Astrocyte (in vitro differentiated cells and primary cell): ENCODE measurements around the gene DDX1. TPM values are rescaled to one million over a fixed set of nuclear protein-coding genes. Genes with fewer than 3 reads are reported as not detected.

ENCODE experiments used
- DNase-seq: peaks from one replicate; pipeline ENCODE4 v3.0.0-alpha.2; 2010; ENCODE audit warnings: low read depth
- FAIRE-seq: peaks from 2 replicates; lab custom pipeline; 2011; peaks lifted over from hg19 to GRCh38; lab: Jason Lieb, UNC
- H2AFZ ChIP-seq: 2 replicates; pipeline ENCODE4 v1.6.0; 2012; ENCODE audit warnings: low read depth, low read length, inconsistent platforms
- H3K27ac ChIP-seq: 2 replicates; pipeline ENCODE4 v1.5.1; 2011; ENCODE audit warnings: low read depth, low read length, inconsistent platforms
- H3K27me3 ChIP-seq: 2 replicates; pipeline ENCODE4 v1.6.0; 2011; ENCODE audit warnings: low read length, inconsistent platforms; ENCODE audit not compliant: insufficient read depth
- H3K36me3 ChIP-seq: 2 replicates; pipeline ENCODE4 v1.5.1; 2011; ENCODE audit warnings: low read length, inconsistent platforms; ENCODE audit not compliant: insufficient read depth
- H3K4me1 ChIP-seq: 2 replicates; pipeline ENCODE4 v1.5.1; 2011; ENCODE audit warnings: low read length, inconsistent platforms; ENCODE audit not compliant: insufficient read depth
- H3K4me2 ChIP-seq: 2 replicates; pipeline ENCODE4 v1.6.0; 2012; ENCODE audit warnings: low read length, inconsistent platforms
- H3K4me3 ChIP-seq: 2 replicates; pipeline ENCODE4 v1.5.1; 2011; ENCODE audit warnings: low read depth, mild to moderate bottlenecking, low read length, inconsistent platforms; ENCODE audit not compliant: insufficient read depth
- H3K79me2 ChIP-seq: 2 replicates; pipeline ENCODE4 v1.6.0; 2012; ENCODE audit warnings: mild to moderate bottlenecking, low read length, inconsistent platforms; ENCODE audit not compliant: insufficient read depth
- H3K9ac ChIP-seq: 2 replicates; pipeline ENCODE4 v1.6.0; 2012; ENCODE audit warnings: mild to moderate bottlenecking, low read length, inconsistent platforms
- H3K9me3 ChIP-seq: 2 replicates; pipeline ENCODE4 v1.5.1; 2012; ENCODE audit warnings: low read depth, mild to moderate bottlenecking, low read length, inconsistent platforms; ENCODE audit not compliant: insufficient read depth
- H4K20me1 ChIP-seq: 2 replicates; pipeline ENCODE4 v1.6.0; 2012; ENCODE audit warnings: low read length, inconsistent platforms; ENCODE audit not compliant: insufficient read depth
- H3K27ac Mint-ChIP-seq: one replicate; pipeline ENCODE4 v1.8.0; 2021; ENCODE audit warnings: mild to moderate bottlenecking, mixed read lengths; ENCODE audit not compliant: unreplicated experiment
- H3K27me3 Mint-ChIP-seq: one replicate; pipeline ENCODE4 v1.8.0; 2021; ENCODE audit warnings: low read depth, mixed read lengths; ENCODE audit not compliant: unreplicated experiment
- H3K36me3 Mint-ChIP-seq: one replicate; pipeline ENCODE4 v1.8.0; 2021; ENCODE audit warnings: low read depth, mixed read lengths; ENCODE audit not compliant: unreplicated experiment
- H3K4me1 Mint-ChIP-seq: one replicate; pipeline ENCODE4 v1.8.0; 2021; ENCODE audit warnings: low read depth, mixed read lengths; ENCODE audit not compliant: unreplicated experiment
- H3K4me3 Mint-ChIP-seq: one replicate; pipeline ENCODE4 v1.8.0; 2021; ENCODE audit warnings: mild to moderate bottlenecking, moderate library complexity, mixed read lengths; ENCODE audit not compliant: unreplicated experiment
- H3K9me3 Mint-ChIP-seq: one replicate; pipeline ENCODE4 v1.8.0; 2021; ENCODE audit warnings: mild to moderate bottlenecking, mixed read lengths; ENCODE audit not compliant: unreplicated experiment
- CTCF ChIP-seq: IDR thresholded peaks from 2 replicates; pipeline ENCODE4 v1.5.1; 2011; ENCODE audit warnings: low read depth, mild to moderate bottlenecking, inconsistent platforms, low read length, moderate library complexity; ENCODE audit not compliant: insufficient read depth
- EZH2 ChIP-seq: IDR thresholded peaks from 2 replicates; pipeline ENCODE4 v1.6.1; 2012; ENCODE audit warnings: mild to moderate bottlenecking, low read length, inconsistent platforms; ENCODE audit not compliant: insufficient read depth
- total RNA-seq: library from RNA; stranded (reverse); gene quantifications from 2 replicates; pipeline ENCODE4 v1.2.1, GENCODE V29; 2021

Gene DDX1
- total RNA-seq, 1 donor from 2014 or later, result 146 TPM

- FAIRE-seq, result no peak
- H3K27me3 ChIP-seq, result no peaks in the 10 kb centered on the region
- H2AFZ ChIP-seq, result no peak overlapping the region
- no peaks in the 10 kb centered on the region for H3K36me3 ChIP-seq
- Mint-ChIP-seq H3K27me3 (no peaks in the 10 kb centered on the region), H3K4me3 (peak overlapping the region; percentile 99), H3K9me3 (no peaks in the 10 kb centered on the region), H3K4me1 (peaks cover 26% of the 10 kb centered on the region), H3K27ac (peak overlapping the region; percentile 54), H3K36me3 (peaks cover 2% of the 10 kb centered on the region)
- TF ChIP-seq EZH2, result no peak
- no peak for TF ChIP-seq CTCF
- peaks cover 5% of the 10 kb centered on the region for H3K4me1 ChIP-seq
- H3K27ac ChIP-seq, result no peak overlapping the region
- peak overlapping the region; percentile 94 for H3K9ac ChIP-seq
- peak overlapping the region; percentile 96 for H3K4me3 ChIP-seq
- peak overlapping the region; percentile 93 for H3K4me2 ChIP-seq
- H4K20me1 ChIP-seq, result peaks cover 18% of the 10 kb centered on the region
- H3K9me3 ChIP-seq, result no peaks in the 10 kb centered on the region
- peaks cover 55% of the 10 kb centered on the region for H3K79me2 ChIP-seq
- DNase-seq, result no peak
Observed at GRCh38 chr2:15559379-15560139, 32.1 kb upstream of the DDX1 start.

GRCh38 chr2:15560140-15560987, 31.3 kb upstream of the DDX1 start:
- DNase-seq (peak; percentile 24), FAIRE-seq (no peak)
- no peaks in the 10 kb centered on the region for H3K9me3 ChIP-seq
- no peaks in the 10 kb centered on the region for H3K9me3 Mint-ChIP-seq
- peaks cover 55% of the 10 kb centered on the region for H3K79me2 ChIP-seq
- H3K9ac ChIP-seq, result peak overlapping the region; percentile 94
- peak overlapping the region; percentile 96 for H3K4me3 ChIP-seq
- H3K36me3 ChIP-seq, result no peaks in the 10 kb centered on the region
- peak overlapping the region; percentile 100 for H3K27ac Mint-ChIP-seq
- H2AFZ ChIP-seq, result peak overlapping the region; percentile 93
- H3K27me3 ChIP-seq, result no peaks in the 10 kb centered on the region
- peak overlapping the region; percentile 94 for H3K27ac ChIP-seq
- no peaks in the 10 kb centered on the region for H3K27me3 Mint-ChIP-seq
- peaks cover 15% of the 10 kb centered on the region for H4K20me1 ChIP-seq
- H3K36me3 Mint-ChIP-seq, result peaks cover 2% of the 10 kb centered on the region
- peaks cover 26% of the 10 kb centered on the region for H3K4me1 Mint-ChIP-seq
- TF ChIP-seq CTCF (no peak), EZH2 (no peak)
- peaks cover 5% of the 10 kb centered on the region for H3K4me1 ChIP-seq
- H3K4me2 ChIP-seq, result peak overlapping the region; percentile 93
- peak overlapping the region; percentile 99 for H3K4me3 Mint-ChIP-seq
